Gastroesophageal sphincter (tissue), 4 donors: ENCODE data around the gene TTLL6. TPM values are rescaled to one million over a fixed set of nuclear protein-coding genes. Genes with fewer than 3 reads are reported as not detected.

Source experiments
- ATAC-seq: fragments of 150-250 bp; one replicate; pipeline ENCODE4 v1.9.1; 2016; ENCODE audit warnings: mild to moderate bottlenecking, moderate library complexity
- H3K27ac ChIP-seq, 4 donors: fragments of 200-600 bp; sonication (generic) in 3 of 4; 1 replicate in 3 of 4; 2 replicates in 1 of 4; pipeline ENCODE4 v1.5.1; 2016 to 2019
- H3K27me3 ChIP-seq: fragments of 200-600 bp; sonication (generic); one replicate; pipeline ENCODE4 v1.5.1; 2019
- H3K36me3 ChIP-seq, 2 donors: fragments of 200-600 bp; sonication (generic); one replicate each; pipeline ENCODE4 v1.5.1; 2019; ENCODE audit warnings: control low read depth in 1 of 2
- H3K4me1 ChIP-seq, 3 donors: fragments of 200-600 bp; sonication (generic); 1 replicate in 2 of 3; 2 replicates in 1 of 3; pipeline ENCODE4 v1.5.1; 2016 to 2019; ENCODE audit warnings: control low read depth in 2 of 3
- H3K4me3 ChIP-seq, 2 donors: fragments of 200-600 bp; sonication (generic); one replicate each; pipeline ENCODE4 v1.5.1; 2019; ENCODE audit warnings: mild to moderate bottlenecking in 1 of 2, moderate library complexity in 1 of 2
- H3K9me3 ChIP-seq, 3 donors: fragments of 200-600 bp; sonication (generic); one replicate each; pipeline ENCODE4 v1.5.1; 2017 to 2019; ENCODE audit warnings: control low read depth in 2 of 3
- CTCF ChIP-seq, 4 experiments: fragments of 200-600 bp in 2 of 4; fragments of 450-650 bp in 2 of 4; sonication (generic) in 1 of 4; IDR thresholded peaks; one replicate each; pipeline ENCODE4 v1.5.1; 2017 to 2019; ENCODE audit warnings: antibody characterized with exemption in 4 of 4, mild to moderate bottlenecking in 2 of 4, moderate library complexity in 2 of 4
- EP300 ChIP-seq: sonication (generic); formaldehyde crosslinking; IDR thresholded peaks from one replicate; pipeline ENCODE4 v1.6.1; 2017; ENCODE audit warnings: antibody characterized with exemption, mild to moderate bottlenecking
- POLR2A ChIP-seq, 2 donors: fragments of 450-650 bp; IDR thresholded peaks; one replicate each; pipeline ENCODE4 v1.6.1; 2017; ENCODE audit warnings: antibody characterized with exemption in 2 of 2, mild to moderate bottlenecking in 2 of 2, moderate library complexity in 1 of 2
- POLR2AphosphoS5 ChIP-seq: sonication (generic); formaldehyde crosslinking; IDR thresholded peaks from one replicate; pipeline ENCODE4 v1.6.1; 2017; ENCODE audit warnings: antibody characterized with exemption
- WGBS, 2 donors: methylation state at CpG; one replicate each; pipeline ENCODE4 v1.1.5; 2018; ENCODE audit warnings: low coverage in 1 of 2; 5-methylcytosine and 5-hydroxymethylcytosine counted together
- total RNA-seq, 4 donors: library from RNA; depleted of rRNA; stranded (reverse); fragments of >200 nt; gene quantifications; one replicate each; pipeline ENCODE4 v1.1.0, GENCODE V29; 2016

Gene TTLL6
- total RNA-seq, 4 donors from 2014 or later, result not detected

- no peak overlapping the region for H3K4me3 ChIP-seq
- whole genome bisulfite sequencing, 2 donors, result 61 to 84% methylated on average over 4 to 5 of the region's 7 CpGs
- ATAC-seq, result no peak
- H3K4me1 ChIP-seq, result no peaks in the 10 kb centered on the region
- H3K27ac ChIP-seq, result no peak overlapping the region
- peaks cover 18 to 98% of the 10 kb centered on the region in 2 donors for H3K36me3 ChIP-seq
- H3K27me3 ChIP-seq, result no peaks in the 10 kb centered on the region
- TF ChIP-seq EP300 (no peak), POLR2A (IDR thresholded peaks at IDR 0.05) (no peak), CTCF (IDR thresholded peaks at IDR 0.05) (no peak)
- no peaks in the 10 kb centered on the region for H3K9me3 ChIP-seq
Measured at GRCh38 chr17:48854774-48855476, 37.9 kb upstream of the TTLL6 start.

DNA sequence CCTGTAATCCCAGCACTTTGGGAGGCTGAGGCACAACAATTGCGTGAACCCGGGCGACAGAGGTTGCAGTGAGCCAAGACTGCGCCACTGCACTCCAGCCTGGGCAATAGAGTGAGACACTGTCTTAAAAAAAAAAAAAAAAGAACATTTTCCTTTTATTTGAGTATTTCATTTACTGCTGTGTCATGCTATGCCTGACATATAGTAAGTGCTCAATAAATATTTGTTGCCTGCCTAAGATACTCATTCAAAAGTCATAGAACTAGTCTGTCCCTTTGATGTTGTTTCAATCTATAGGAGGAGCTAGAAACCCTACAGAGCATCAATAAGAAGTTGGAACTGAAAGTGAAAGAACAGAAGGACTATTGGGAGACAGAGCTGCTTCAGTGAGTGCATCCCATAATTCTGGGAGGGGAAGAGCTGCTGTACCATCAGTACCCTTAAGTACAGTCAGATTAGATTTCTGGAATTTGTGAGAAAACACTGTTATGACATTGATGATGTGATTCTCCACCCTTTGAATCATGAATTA is 33.8 kb upstream of the TTLL6 start:
- H3K36me3 ChIP-seq, result peaks cover 33 to 98% of the 10 kb centered on the region in 2 donors
- H3K9me3 ChIP-seq, result no peaks in the 10 kb centered on the region
- no peak overlapping the region for H3K27ac ChIP-seq
- TF ChIP-seq EP300, result no peak
- no peak for TF ChIP-seq CTCF (IDR thresholded peaks at IDR 0.05)
- no peak for TF ChIP-seq POLR2AphosphoS5
- no peak for TF ChIP-seq POLR2A (IDR thresholded peaks at IDR 0.05)
- no peak for ATAC-seq
- no peak overlapping the region for H3K4me3 ChIP-seq
- no peaks in the 10 kb centered on the region for H3K27me3 ChIP-seq
- H3K4me1 ChIP-seq, result peaks cover 0 to 11% (median 0%) of the 10 kb centered on the region in 3 donors
- 84 to 100% methylated on average over 3 to 4 of the region's 4 CpGs for WGBS, 2 donors

GRCh38 chr17:48843187-48843900 is 26.3 kb upstream of the TTLL6 start:
- H3K27me3 ChIP-seq, result no peaks in the 10 kb centered on the region
- peaks cover 22 to 70% (median 29%) of the 10 kb centered on the region in 3 donors for H3K4me1 ChIP-seq
- ATAC-seq, result no peak
- peaks cover 3 to 58% of the 10 kb centered on the region in 2 donors for H3K36me3 ChIP-seq
- H3K27ac ChIP-seq, result peak overlapping the region; percentile 87 to 97 (median 92)
- H3K9me3 ChIP-seq, result no peaks in the 10 kb centered on the region
- TF ChIP-seq POLR2AphosphoS5, result no peak
- H3K4me3 ChIP-seq, result peak overlapping the region in 1 of 2 donors; percentile 43
- WGBS, 2 donors, result 59 to 66% methylated on average over 6 of the region's 6 CpGs

- Histone ChIP-seq H3K4me1 (peaks cover 22 to 76% (median 29%) of the 10 kb centered on the region in 3 donors), H3K4me3 (peak overlapping the region in 1 of 2 donors; percentile 43), H3K27ac (peak overlapping the region; percentile 87 to 97 (median 92)), H3K9me3 (no peaks in the 10 kb centered on the region), H3K36me3 (peaks cover 0 to 52% of the 10 kb centered on the region in 2 donors), H3K27me3 (no peaks in the 10 kb centered on the region)
- TF ChIP-seq CTCF (IDR thresholded peaks at IDR 0.05), result no peak
- no peak for TF ChIP-seq EP300
- no peak for TF ChIP-seq POLR2AphosphoS5
- TF ChIP-seq POLR2A (IDR thresholded peaks at IDR 0.05), result no peak
- WGBS, 2 donors, result 77% methylated on average over 3 of the region's 3 CpGs
- ATAC-seq, result no peak
Measured at GRCh38 chr17:48842746-48843145, 25.7 kb upstream of the TTLL6 start.

DNA sequence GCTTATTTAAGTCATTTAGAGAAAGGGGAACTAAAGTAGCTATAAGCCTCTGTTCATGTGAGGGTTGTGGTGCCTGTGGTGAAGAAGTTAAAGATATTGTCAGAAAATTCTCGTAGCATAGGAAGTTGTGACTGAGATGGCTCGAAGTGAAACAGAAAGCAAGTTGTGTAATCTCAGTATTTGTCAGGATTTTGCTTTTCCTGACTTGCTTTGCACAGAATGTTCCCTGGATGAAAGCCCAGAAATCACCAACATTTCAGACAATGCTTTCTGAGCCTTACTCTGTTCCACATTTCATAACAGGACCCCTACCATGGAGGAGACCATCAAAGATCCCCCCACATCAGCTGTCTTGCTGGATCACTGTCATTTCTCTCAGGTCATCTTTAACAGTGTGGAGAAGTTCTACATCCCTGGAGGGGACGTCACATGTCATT is 24.4 kb upstream of the TTLL6 start:
- H3K9me3 ChIP-seq, result no peaks in the 10 kb centered on the region
- peak overlapping the region; percentile 39 to 43 for H3K4me3 ChIP-seq
- H3K27me3 ChIP-seq, result no peaks in the 10 kb centered on the region
- TF ChIP-seq POLR2A (IDR thresholded peaks at IDR 0.05) (no peak), POLR2AphosphoS5 (peak; percentile 95)
- 5 to 8% methylated on average over 3 of the region's 3 CpGs for WGBS, 2 donors
- peaks cover 22 to 84% (median 29%) of the 10 kb centered on the region in 3 donors for H3K4me1 ChIP-seq
- H3K36me3 ChIP-seq, result peaks cover 0 to 39% of the 10 kb centered on the region in 2 donors
- H3K27ac ChIP-seq, result peak overlapping the region; percentile 87 to 97 (median 92)
- peak; percentile 93 for ATAC-seq
